ENCODE data around the gene LAMC1.
A peak's percentile ranks its signal among the peaks of the same experiment; 100 is the strongest.

The LAMC1 gene

GRCh38 chr1:183082650-183083049 is 59.4 kb downstream of the LAMC1 start:
- no peak for DNase-seq (ENCODE audit: low read depth)
- TF ChIP-seq, protein P1, sequence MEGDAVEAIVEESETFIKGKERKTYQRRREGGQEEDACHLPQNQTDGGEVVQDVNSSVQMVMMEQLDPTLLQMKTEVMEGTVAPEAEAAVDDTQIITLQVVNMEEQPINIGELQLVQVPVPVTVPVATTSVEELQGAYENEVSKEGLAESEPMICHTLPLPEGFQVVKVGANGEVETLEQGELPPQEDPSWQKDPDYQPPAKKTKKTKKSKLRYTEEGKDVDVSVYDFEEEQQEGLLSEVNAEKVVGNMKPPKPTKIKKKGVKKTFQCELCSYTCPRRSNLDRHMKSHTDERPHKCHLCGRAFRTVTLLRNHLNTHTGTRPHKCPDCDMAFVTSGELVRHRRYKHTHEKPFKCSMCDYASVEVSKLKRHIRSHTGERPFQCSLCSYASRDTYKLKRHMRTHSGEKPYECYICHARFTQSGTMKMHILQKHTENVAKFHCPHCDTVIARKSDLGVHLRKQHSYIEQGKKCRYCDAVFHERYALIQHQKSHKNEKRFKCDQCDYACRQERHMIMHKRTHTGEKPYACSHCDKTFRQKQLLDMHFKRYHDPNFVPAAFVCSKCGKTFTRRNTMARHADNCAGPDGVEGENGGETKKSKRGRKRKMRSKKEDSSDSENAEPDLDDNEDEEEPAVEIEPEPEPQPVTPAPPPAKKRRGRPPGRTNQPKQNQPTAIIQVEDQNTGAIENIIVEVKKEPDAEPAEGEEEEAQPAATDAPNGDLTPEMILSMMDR (IDR thresholded peaks at IDR 0.05; ENCODE audit: insufficient read depth, low read depth, low read length, missing control alignments), result no peak
- H3K4me3 ChIP-seq (ENCODE audit: low read length), result no peak overlapping the region

DNA sequence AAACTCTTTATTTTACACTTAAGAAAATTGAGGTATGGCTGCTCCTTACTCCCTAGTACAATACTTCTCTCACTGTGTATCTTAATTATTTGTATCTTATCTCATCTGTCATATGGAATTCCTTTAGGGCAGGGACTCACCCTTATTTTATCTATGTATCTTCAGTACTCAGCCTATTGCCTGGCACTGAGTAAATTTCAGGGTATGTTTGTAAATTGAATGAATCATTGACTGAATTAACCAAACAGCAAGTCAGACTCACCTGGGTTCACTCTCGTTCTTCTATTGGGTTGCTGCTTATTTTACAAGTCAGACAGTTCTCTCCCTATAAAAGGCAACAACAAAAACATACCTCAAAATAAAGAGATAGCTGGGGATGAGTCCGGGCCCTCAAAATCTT is 63.8 kb downstream of the LAMC1 start:
- DNase-seq (ENCODE audit: low read depth), result peak; percentile 83
- TF ChIP-seq, protein P1 (IDR thresholded peaks at IDR 0.05; ENCODE audit: insufficient read depth, low read depth, low read length, missing control alignments), result no peak

GRCh38 chr1:183089025-183089639 is 65.9 kb downstream of the LAMC1 start:
- DNase-seq (ENCODE audit: low read depth), result no peak
- H3K4me3 ChIP-seq (ENCODE audit: low read length), result no peak overlapping the region
- TF ChIP-seq, protein P1 (IDR thresholded peaks at IDR 0.05; ENCODE audit: insufficient read depth, low read depth, low read length, missing control alignments), result no peak

More for the DNA sequence above, 63.8 kb downstream of the LAMC1 start:
- H3K4me3 ChIP-seq (ENCODE audit: low read length), result no peak overlapping the region

DNA sequence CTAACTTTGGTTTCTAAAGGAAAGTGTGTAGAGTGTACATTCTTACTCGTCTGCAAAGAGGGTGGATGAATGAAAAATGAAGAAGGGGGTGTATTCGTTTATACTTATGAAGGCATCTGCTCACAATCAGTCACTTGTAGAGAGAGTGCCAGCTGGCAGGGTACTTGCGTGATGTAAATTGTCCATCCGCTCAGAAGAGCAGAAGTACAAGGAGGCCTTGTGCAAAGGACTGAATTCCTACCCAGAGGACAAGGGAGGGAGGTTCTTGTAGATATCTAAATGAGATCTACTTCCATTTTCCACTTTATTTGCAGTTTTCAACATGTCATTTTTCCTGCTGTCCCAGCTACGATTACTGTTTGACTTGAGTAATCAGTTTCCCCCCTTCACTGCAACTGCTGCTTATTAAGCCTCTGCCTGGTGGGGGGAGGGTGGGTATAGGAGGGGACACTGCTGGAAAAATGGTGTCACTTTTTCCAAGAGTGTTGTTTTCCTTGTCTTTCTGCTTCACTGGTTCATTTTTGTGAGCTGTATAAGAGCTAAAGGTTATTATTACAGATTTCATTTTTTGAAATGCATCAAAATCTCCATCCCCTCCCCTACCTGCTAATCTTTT is 67.3 kb downstream of the LAMC1 start:
- no peak for DNase-seq (ENCODE audit: low read depth)
- TF ChIP-seq, protein P1 (IDR thresholded peaks at IDR 0.05; ENCODE audit: insufficient read depth, low read depth, low read length, missing control alignments), result no peak
- H3K4me3 ChIP-seq (ENCODE audit: low read length), result no peak overlapping the region

DNA sequence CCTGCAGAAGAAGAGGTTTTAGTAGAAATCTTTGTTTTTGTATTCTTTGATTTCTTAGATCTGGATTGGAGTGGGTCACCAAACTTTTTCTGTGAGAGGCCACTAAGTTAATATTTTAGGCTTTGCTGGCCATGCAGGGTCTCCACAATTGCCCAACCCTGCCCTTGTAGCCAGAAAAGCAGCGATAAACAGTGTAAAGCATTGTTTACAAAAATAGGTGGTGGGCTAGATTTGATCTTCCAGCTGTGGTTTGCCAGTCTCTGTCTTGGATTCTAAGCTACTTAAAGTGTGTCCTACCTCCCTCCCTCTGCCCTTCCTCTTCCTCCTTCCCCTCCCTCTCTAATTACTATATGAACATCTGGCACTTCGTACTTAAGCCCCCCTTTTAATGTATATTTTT is 68.0 kb downstream of the LAMC1 start:
- TF ChIP-seq, protein P1 (IDR thresholded peaks at IDR 0.05; ENCODE audit: insufficient read depth, low read depth, low read length, missing control alignments), result no peak
- H3K4me3 ChIP-seq (ENCODE audit: low read length), result no peak overlapping the region
- DNase-seq (ENCODE audit: low read depth), result no peak

DNA sequence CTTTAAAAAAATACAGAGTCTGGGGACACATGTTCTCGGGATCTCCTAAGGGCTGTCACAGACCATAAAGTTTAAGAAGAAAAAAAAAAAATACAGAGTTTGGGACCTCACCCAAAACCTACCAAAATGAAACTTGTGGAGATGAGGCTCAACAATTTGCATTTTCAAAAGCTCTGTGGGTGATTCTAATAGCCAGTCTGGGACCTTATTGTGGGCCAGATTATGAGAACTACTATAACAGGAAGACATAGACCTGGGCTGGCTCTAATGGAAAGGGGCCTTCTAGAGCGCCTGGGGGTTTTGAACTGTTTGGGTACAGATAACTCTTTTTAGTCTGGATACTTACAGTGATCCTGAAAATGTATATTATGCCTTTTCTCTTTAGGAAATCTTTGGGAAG is 69.1 kb downstream of the LAMC1 start:
- TF ChIP-seq, protein P1 (IDR thresholded peaks at IDR 0.05; ENCODE audit: insufficient read depth, low read depth, low read length, missing control alignments), result no peak
- no peak overlapping the region for H3K4me3 ChIP-seq (ENCODE audit: low read length)
- DNase-seq (ENCODE audit: low read depth), result no peak
